Suprapubic skin (tissue), 4 donors: Measurements from ENCODE around the gene PRTFDC1.

ENCODE experiments used
- CTCF ChIP-seq, 2 donors: fragments of 200-600 bp in 1 of 2; fragments of 450-650 bp in 1 of 2; sonication (generic) in 1 of 2; IDR thresholded peaks; one replicate each; pipeline ENCODE4 v1.5.1; 2016 to 2019; ENCODE audit warnings: antibody characterized with exemption in 2 of 2, mild to moderate bottlenecking in 1 of 2, moderate library complexity in 1 of 2
- EP300 ChIP-seq: sonication (generic); formaldehyde crosslinking; IDR thresholded peaks from one replicate; pipeline ENCODE4 v1.6.1; 2017; ENCODE audit warnings: antibody characterized with exemption
- POLR2A ChIP-seq, 2 donors: fragments of 450-650 bp; IDR thresholded peaks; one replicate each; pipeline ENCODE4 v1.6.1; 2017; ENCODE audit warnings: antibody characterized with exemption in 2 of 2, mild to moderate bottlenecking in 2 of 2, moderate library complexity in 2 of 2
- POLR2AphosphoS5 ChIP-seq, 3 donors: sonication (generic); formaldehyde crosslinking; IDR thresholded peaks; one replicate each; pipeline ENCODE4 v1.6.1; 2017; ENCODE audit warnings: antibody characterized with exemption in 3 of 3

DNA sequence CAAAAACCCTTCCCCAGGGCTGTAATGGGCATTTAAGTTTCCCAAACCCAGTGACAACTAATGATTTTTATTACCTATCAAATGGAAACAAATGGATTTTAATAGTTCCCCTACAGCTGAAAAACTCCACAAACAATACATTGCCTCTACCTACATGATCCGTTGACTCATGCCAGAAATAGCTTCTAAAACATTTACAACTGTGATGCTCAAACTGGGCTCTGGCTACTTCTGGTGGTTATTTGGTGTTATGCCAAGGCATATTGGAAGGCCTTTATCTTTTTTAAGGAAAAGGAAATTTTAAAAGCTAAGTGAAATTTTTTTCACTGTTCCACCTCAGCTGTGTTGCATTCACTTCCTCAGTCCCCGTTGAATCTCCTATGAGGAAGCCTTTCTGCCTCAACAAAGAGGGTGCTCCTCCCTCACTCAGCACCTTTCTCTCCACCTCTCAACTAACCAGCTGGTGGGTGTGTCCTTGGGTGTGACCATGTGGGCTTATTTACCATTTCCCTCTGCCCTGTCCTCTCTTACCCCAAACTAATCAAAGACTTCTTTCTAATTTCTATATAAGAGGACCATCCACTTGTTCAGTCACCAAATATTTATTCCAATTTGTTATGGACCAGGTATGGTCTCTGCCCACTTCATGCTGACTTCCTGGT is 82.9 kb downstream of the PRTFDC1 start:
- TF ChIP-seq POLR2A (IDR thresholded peaks at IDR 0.05) = no peak
- no peak for TF ChIP-seq CTCF (IDR thresholded peaks at IDR 0.05)
- no peak for TF ChIP-seq EP300
- no peak for TF ChIP-seq POLR2AphosphoS5 (IDR thresholded peaks at IDR 0.05)
